ENCODE results near the gene KYAT1.

DNA sequence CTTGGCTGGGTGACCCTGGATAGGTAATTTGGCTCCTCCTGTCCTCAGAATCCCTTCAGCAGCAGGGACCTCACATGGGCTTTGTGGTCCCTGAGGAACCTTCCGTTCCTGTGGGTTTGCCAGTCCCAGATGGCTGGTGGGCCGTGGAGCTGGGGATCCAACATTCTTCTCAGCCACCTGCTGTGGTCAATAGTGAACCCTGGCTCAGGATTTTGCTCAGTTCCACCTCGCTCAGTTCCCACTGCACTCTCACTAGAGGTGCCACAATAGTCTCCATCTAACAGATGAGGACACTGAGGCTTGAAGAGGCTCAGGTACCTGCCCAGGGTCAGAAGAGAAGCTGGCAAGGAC lies 35.1 kb downstream of the KYAT1 start:
- TF ChIP-seq, protein P1, sequence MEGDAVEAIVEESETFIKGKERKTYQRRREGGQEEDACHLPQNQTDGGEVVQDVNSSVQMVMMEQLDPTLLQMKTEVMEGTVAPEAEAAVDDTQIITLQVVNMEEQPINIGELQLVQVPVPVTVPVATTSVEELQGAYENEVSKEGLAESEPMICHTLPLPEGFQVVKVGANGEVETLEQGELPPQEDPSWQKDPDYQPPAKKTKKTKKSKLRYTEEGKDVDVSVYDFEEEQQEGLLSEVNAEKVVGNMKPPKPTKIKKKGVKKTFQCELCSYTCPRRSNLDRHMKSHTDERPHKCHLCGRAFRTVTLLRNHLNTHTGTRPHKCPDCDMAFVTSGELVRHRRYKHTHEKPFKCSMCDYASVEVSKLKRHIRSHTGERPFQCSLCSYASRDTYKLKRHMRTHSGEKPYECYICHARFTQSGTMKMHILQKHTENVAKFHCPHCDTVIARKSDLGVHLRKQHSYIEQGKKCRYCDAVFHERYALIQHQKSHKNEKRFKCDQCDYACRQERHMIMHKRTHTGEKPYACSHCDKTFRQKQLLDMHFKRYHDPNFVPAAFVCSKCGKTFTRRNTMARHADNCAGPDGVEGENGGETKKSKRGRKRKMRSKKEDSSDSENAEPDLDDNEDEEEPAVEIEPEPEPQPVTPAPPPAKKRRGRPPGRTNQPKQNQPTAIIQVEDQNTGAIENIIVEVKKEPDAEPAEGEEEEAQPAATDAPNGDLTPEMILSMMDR (IDR thresholded peaks at IDR 0.05; ENCODE audit: low read length), result no peak
- no peak for TF ChIP-seq EZH2 (IDR thresholded peaks at IDR 0.05; ENCODE audit: borderline replicate concordance, low read length)
